CD4-positive, alpha-beta T cell treated with Interleukin-17A for 1 hour (primary cell): Measurements from ENCODE around the gene PLA2G2C.
A peak's percentile ranks its signal among the peaks of the same experiment; 100 is the strongest.
"Not testable (repeated sequence)": the region's sequence is repeated elsewhere in the genome, so short reads cannot be mapped to it uniquely, and the experiment has no call there.

ENCODE experiments used
- DNase-seq: peaks from one replicate; pipeline ENCODE4 v3.0.0-alpha.2; 2020

The PLA2G2C gene, protein sequence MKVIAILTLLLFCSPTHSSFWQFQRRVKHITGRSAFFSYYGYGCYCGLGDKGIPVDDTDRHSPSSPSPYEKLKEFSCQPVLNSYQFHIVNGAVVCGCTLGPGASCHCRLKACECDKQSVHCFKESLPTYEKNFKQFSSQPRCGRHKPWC

DNA sequence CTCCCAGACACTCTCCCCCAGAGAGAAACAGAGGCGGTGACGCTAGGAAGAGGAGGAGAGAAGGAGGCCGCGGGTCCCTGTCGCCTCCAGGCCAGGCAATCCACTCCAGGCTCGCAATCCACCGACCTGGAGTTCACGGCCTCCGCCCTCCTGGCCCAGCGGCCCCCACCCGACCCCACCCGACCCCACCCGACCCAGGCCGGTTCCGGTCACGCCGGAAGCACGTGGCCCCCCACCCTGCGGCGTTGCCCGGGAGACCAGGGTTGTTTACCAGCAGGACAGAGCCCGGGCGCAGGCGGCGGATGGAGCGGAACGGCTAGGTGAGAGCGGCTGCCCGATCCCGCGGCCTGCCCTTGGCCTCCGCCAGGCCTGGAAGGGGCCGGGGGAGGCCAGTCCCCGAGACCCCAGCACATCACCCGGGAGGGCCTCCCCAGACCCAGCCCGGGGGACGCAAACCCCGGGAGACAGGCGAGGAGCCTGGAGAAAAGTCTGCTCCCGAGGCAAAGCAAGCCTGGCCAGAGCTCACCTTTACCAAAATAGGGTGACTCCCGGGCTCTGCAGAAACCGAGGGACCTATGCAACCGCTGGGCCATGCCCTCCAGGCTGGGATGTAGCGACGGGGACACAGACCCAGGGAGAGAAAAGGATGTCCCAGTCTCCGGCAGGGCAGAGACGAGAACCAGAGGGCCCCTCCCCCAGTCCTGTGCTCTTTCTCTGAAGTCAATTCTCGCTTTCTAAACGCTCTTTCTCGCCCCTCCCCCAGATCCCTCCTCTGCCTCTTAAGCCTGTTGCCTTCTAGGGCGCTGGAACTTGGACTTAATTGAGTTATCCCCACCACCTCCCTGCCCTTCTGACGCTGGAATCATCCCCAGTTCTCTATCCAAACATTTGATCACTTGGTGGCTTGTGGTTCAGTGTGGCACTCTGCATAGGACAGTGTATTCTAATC lies at the start of gene PLA2G2C, which contains the start of gene UBXN10:
Gene PLA2G2C, minus strand, starts transcription at position 685 of the 949 bp plus-strand sequence. CDS start 9,155 bp downstream, outside the sequence.
Gene UBXN10, plus strand, starts transcription at position 263 of the 949 bp plus-strand sequence. CDS start 4,466 bp downstream, outside the sequence.
- peak; percentile 65 for DNase-seq

DNA sequence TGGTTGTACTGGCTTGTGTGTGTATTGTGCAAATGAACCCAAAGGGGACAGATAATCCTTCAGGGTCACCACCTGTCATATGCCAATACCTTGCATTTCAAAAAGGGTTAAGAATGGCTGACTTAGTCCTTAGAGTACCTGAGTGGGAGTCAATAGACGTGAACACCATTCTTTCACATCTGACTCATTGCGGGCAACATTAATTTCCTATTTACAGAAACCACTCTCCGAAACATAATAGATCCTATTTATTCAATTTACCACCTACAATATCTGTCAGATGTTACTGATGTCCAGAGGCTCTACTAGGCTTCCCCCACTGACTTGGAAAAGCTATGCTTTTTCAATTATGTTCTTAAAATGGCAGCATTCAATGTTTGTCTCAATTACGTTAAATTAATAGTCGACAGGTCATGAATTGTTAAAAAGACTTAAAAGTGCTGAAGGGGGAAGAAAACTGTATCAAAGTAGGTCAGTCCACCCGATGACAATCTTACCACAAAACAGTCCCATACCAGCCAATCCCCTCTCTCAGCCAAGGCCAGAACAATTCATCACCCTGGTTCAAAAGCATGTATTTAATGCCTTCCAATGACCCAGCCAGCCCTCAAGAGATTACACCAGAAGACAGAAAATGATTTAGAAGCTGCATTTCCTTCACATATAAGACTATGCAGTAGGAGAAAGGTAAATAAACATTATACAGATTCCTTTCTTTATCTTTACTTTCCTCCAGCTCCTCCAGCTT lies 48.6 kb upstream of the PLA2G2C start:
- DNase-seq: no peak

- no peak for DNase-seq
These were observed 47.5 kb upstream of the PLA2G2C start for GRCh38 chr1:20233866-20234265.

DNA sequence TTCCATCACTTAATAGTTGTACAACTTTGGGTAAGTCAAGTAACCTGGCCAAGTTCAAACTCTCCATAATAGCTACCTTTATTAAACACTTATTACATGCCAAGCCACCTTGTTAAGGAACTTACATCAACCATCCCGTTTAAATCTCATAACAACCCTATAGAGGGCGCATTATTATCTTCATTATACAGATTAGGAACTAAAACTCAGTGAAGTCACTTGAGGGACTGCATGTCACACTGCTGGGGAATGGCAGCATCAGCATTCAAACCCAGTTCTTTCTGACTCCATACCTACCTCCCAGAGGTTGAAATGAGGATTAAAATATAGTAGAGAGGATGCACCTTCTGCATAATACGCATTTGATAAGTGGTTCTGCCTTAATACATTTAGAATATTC lies 47.1 kb upstream of the PLA2G2C start:
- peak; percentile 27 for DNase-seq

DNA sequence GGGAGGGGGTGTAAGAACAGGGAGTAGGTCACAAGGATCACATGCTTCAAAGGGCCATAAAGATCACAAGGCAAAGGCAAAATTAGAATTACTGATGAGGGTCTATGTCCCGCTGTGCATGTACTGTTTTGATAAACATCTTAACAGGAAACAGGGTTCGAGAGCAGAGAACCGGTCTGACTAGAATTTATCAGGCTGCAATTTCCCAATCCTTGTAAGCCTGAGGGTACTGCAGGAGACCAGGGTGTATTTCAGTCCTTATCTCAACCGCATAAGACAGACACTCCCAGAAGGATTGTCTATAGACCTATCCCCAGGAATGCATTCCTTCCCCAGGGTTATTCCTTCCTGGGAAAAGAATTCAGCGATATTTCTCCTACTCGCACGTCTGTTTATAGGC lies 46.2 kb upstream of the PLA2G2C start:
- not testable (repeated sequence) for DNase-seq

GRCh38 chr1:20229171-20229570 lies 42.9 kb upstream of the PLA2G2C start:
- DNase-seq: no peak

DNA sequence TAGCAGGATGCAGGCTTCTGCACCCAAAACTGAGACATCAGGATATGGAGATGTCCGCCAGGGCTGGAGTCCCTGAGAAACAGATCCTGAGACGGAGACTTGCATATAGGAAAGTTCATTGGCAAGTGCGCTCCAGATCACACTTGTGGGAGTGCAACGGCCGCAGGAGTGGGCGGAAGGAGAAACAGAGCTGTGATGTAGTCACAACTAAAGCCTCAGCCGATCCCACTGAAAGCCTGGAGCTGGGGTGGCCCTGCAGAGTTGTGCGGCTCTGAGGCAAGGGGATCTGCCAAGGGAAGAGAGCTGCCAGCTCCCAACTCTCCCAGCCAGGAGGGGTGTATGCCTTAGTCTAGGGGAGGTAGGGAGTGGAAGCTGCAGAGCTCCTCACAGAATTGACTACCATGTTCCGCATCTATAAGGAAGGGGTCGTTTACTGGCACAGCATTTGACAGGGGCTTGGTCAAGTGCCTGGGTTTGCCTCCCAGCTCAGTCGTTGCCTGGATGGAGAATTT lies 42.1 kb upstream of the PLA2G2C start:
- DNase-seq: no peak

DNA sequence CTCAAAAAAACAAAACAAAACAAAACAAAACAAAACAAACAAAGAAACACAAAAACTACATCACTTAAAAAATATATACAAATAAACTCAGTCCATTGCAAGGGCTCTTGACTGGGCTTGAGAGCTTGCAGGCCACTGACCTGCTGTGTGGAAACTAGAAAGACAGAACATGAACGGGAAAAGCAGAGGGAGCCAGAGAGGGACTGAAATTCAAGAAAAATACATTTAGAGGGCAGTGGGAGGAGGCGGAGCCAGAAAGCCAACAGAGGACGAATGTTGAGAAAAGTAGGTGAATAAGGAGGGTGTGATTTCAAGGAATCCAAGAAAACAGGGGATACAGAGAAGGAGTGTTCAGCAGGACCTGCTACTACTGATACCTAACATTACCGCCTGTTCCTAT lies 41.4 kb upstream of the PLA2G2C start:
- no peak for DNase-seq

- DNase-seq: no peak
These were observed 38.2 kb upstream of the PLA2G2C start for GRCh38 chr1:20224546-20224945.

DNA sequence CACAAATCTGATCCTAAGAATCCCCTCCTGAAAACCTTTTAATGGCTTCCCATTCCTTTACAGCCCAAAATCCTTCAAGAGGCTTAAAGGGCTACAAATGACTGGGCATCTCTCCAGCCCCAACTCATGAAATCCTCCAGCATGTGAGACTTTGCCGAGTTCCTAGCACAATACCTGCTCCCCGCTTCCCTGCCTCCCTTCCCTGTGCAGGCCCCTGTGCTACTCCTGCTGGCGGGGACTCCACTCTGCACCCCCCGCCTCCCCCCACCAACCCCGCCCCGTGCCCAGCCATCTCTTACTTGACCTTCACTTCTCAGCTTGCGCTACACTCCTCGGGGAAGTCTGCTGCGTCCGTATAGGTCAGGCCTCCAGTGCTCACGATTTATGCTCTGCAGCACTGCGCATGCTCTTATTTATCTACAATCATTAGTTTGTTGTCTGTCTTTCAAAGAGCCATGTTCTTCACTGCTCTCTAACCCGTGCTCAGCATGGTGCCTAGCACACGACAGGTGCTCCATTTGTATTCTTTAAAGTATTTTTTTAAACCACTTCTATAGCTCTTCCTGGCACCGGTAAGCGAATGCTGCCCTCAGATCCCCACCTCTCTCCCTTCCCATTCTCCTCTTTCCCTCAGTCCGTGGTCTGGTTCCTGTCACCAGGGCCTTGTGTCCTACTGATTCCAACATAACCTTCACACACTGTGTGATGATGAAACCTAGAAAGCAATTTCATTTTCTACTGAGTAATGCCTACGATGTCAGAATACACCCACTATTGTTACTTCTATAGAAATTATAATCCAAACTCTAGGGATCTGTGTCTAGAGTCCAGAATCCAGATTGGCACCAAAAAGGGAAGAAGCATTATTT lies 37.5 kb upstream of the PLA2G2C start:
- DNase-seq: no peak

GRCh38 chr1:20223106-20223505 lies 36.8 kb upstream of the PLA2G2C start:
- DNase-seq: no peak

GRCh38 chr1:20220036-20220435 lies 33.7 kb upstream of the PLA2G2C start:
- no peak for DNase-seq

DNA sequence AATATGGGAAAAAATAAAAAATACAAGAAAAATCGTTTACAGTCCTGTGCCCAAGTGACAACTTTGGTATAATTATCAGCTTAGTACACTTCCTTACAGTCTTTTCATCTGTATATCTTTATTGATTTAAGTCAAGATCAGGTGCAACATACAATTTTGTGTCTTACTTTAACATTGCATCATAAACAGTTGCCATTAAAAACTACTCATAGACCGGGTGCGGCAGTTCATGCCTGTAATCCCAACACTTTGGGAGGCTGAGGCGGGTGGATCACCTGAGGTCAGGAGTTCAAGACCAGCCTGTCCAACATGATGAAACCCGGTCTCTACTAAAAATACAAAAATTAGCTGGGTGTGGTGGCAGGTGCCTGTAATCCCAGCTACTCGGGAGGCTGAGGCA lies 32.7 kb upstream of the PLA2G2C start:
- DNase-seq: not testable (repeated sequence)

DNA sequence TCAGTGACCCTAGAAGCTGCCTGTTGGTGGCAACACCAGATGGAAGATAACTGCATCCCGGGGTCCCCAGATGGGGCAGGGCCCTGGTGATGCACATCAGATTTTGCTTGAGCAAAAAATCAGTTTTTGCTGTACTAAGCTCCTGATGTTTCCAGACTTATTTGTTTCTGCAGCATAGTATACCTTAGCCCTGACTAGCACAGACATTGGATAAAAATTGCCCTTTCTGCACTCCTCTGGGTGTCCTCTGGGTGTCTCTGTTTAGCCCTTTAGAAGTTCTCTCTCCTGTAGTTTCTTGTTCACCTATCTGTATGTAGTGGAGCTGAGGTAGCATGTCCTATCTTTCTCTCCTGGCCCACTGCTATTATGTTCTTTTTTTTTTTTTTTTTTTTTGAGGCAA lies 30.3 kb upstream of the PLA2G2C start:
- peak; percentile 23 for DNase-seq

GRCh38 chr1:20215716-20216115 lies 29.4 kb upstream of the PLA2G2C start:
- DNase-seq: no peak

- peak; percentile 57 for DNase-seq
These were observed 26.5 kb upstream of the PLA2G2C start for GRCh38 chr1:20212685-20213331.

DNA sequence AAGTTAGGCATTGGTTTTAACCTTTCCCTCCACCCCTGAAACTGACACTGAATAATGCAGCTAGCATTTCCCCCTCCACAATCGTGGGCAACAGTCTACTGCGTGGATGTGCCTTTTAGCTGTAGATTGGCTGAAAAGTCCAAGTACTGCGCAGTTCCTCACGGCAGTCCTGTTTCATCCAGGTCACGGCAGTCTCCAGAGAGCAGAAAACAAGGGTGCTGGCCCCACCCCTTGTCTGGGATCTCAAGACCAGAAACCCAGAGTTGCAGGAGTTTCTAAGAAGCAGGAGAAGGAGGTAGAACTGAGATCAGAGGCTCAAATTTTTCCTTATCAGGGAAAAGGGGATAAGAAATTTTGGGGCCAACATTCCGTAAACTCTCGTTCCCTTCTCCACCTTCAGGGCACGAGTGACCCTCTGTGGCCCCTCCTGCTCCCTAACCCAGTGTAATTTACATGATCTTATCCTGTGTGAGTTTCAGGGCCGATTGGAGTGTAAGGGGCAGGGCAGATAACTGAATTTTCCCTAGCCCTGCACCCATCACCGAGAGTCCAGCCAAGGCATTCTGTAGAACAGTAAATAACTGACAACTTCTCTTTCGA lies 25.9 kb upstream of the PLA2G2C start:
- DNase-seq: no peak

GRCh38 chr1:20211511-20211931 lies 25.2 kb upstream of the PLA2G2C start:
- DNase-seq: no peak

- DNase-seq: no peak
These were observed 24.6 kb upstream of the PLA2G2C start for GRCh38 chr1:20210736-20211460.

GRCh38 chr1:20209471-20209870 lies 23.2 kb upstream of the PLA2G2C start:
- DNase-seq: no peak
